ENCODE measurements around the gene ERFE. TPM values are rescaled to one million over a fixed set of nuclear protein-coding genes. Genes with fewer than 3 reads are reported as not detected.

ERFE gene
- total and polyA plus RNA-seq, 10 of the 15 experiments (the other 5 are each of a cell fraction or from before 2014, with no cell fraction given), result not detected

DNA sequence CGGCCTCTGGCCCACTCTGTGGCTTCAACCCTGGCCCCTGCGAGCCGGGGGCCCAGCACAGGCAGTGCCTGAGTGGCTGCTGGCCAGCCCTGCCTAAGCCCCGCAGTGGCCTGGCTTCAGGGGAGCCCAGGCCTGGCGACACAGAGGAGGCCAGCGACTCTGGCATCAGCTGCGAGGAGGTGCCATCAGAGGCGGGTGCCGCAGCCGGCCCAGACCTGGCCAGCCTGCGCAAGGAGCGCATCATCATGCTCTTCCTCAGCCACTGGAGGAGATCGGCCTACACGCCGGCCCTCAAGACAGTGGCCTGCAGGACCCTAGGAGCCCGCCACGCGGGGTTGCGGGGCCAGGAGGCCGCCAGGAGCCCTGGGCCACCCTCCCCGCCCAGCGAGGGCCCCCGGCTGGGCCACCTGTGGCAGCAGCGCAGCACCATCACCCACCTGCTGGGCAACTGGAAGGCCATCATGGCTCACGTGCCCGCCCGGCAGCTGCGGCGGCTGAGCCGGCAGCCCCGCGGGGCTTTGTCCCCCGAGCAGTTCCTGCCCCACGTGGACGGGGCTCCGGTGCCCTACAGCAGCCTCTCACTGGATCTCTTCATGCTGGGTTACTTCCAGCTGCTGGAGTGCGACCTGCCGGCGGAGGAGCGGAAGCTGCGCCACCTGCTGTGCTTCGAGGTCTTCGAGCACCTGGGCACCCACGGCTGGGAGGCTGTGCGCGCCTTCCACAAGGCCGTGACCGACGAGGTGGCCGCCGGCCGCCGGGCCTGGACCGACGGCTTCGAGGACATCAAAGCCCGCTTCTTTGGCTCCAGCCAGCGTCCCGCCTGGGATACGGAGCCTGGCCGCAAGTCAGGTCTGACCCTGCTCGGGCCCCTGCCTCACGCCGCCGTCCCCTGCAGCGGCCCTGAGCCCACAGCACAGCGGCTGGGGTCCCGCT is 27.8 kb upstream of the ERFE start:
- no peak for DNase-seq (ENCODE audit: low read depth, low spot score)

More for the DNA sequence above, 27.8 kb upstream of the ERFE start:
- ChIA-PET SMC1A (ENCODE audit: uncharacterized antibody, unreplicated experiment) (no interaction called here), RAD21 (ENCODE audit: unreplicated experiment) (no interaction called here), POLR2A (no interaction called here), CTCF (interaction anchor here (0.8 kb wide), 1 partner anchor 154 kb away, joined by 3 read pairs; no protein-coding TSS in a partner anchor)
- Histone ChIP-seq H3K27ac (ENCODE audit: control insufficient read depth, insufficient read depth) (no peak overlapping the region), H2AFZ (ENCODE audit: control insufficient read depth, low read depth, low read length) (no peak overlapping the region), H3K9me3 (replicated peaks; ENCODE audit: control insufficient read depth, insufficient read depth, low read length) (peaks cover 4% of the 10 kb centered on the region; the same call in 2 of the 3 replicates), H3K4me2 (ENCODE audit: control insufficient read depth, insufficient read depth) (no peak overlapping the region), H3K9ac (ENCODE audit: control insufficient read depth, insufficient read depth, low read length) (no peak overlapping the region), H3K4me1 (ENCODE audit: control insufficient read depth, insufficient read depth, low read length) (no peaks in the 10 kb centered on the region), H3K79me2 (ENCODE audit: control insufficient read depth, insufficient read depth, low read length) (no peaks in the 10 kb centered on the region), H3K36me3 (ENCODE audit: control insufficient read depth in 2 of 2, insufficient read depth in 2 of 2, low read length in 1 of 2) (no peaks in the 10 kb centered on the region), H3K4me3 (no peak overlapping the region), H3K27me3 (replicated peaks in 1 of 2; ENCODE audit: control insufficient read depth in 2 of 2, insufficient read depth in 2 of 2, low read length in 1 of 2) (no peaks in the 10 kb centered on the region), H4K20me1 (ENCODE audit: control insufficient read depth, insufficient read depth) (no peaks in the 10 kb centered on the region)
- in situ Hi-C loops (cut with MboI), result no loop called here
- intact Hi-C loops (cut with micrococcal nuclease; ENCODE audit: unreplicated experiment), result no loop called here
- no peak for FAIRE-seq
- TF ChIP-seq POLR2A (IDR thresholded peaks at IDR 0.05; ENCODE audit: low read depth, low read length) (no peak), YBX1 (IDR thresholded peaks at IDR 0.05) (no peak), MYB (IDR thresholded peaks at IDR 0.05; ENCODE audit: borderline replicate concordance, low read depth, low read length) (no peak), FOS (IDR thresholded peaks at IDR 0.05; ENCODE audit: borderline replicate concordance, extremely low read depth, insufficient read length) (no peak)
- TF ChIP-seq, protein P1, sequence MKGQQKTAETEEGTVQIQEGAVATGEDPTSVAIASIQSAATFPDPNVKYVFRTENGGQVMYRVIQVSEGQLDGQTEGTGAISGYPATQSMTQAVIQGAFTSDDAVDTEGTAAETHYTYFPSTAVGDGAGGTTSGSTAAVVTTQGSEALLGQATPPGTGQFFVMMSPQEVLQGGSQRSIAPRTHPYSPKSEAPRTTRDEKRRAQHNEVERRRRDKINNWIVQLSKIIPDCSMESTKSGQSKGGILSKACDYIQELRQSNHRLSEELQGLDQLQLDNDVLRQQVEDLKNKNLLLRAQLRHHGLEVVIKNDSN (IDR thresholded peaks at IDR 0.05; ENCODE audit: borderline replicate concordance, extremely low read length, insufficient read depth, low read depth, low read length), result no peak
- TF ChIP-seq, protein P2, sequence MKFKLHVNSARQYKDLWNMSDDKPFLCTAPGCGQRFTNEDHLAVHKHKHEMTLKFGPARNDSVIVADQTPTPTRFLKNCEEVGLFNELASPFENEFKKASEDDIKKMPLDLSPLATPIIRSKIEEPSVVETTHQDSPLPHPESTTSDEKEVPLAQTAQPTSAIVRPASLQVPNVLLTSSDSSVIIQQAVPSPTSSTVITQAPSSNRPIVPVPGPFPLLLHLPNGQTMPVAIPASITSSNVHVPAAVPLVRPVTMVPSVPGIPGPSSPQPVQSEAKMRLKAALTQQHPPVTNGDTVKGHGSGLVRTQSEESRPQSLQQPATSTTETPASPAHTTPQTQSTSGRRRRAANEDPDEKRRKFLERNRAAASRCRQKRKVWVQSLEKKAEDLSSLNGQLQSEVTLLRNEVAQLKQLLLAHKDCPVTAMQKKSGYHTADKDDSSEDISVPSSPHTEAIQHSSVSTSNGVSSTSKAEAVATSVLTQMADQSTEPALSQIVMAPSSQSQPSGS (IDR thresholded peaks at IDR 0.05; ENCODE audit: low read length), result no peak
- no peak for ATAC-seq
- WGBS (ENCODE audit: insufficient coverage, insufficient replicate concordance, low lambda C conversion rate, missing lambda C conversion rate), result 66% methylated on average over 65 of the region's 68 CpGs
- no TSS peak for BruUV-seq (replicated peaks)

Measured in GM12878 (cell line).